GM21528 (cell line): ENCODE measurements around the gene SLC48A1.

Experiments
- ATAC-seq: cut with Tn5 transposase; IDR thresholded peaks from one replicate; pipeline ENCODE4 v1.9.1; 2021; ENCODE audit warnings: mild to moderate bottlenecking, moderate library complexity; ENCODE audit not compliant: unreplicated experiment, low FRiP score

SLC48A1 gene

GRCh38 chr12:47744005-47744651 lies 28.9 kb upstream of the SLC48A1 start:
- no peak for ATAC-seq

GRCh38 chr12:47744778-47745436 lies 28.1 kb upstream of the SLC48A1 start:
- ATAC-seq, result no peak

GRCh38 chr12:47745485-47746041 lies 27.5 kb upstream of the SLC48A1 start:
- ATAC-seq, result no peak

- no peak for ATAC-seq
These were observed 27.0 kb upstream of the SLC48A1 start for GRCh38 chr12:47746073-47746472.

GRCh38 chr12:47746523-47746922 lies 26.5 kb upstream of the SLC48A1 start:
- no peak for ATAC-seq

GRCh38 chr12:47747126-47747525 lies 25.9 kb upstream of the SLC48A1 start:
- ATAC-seq, result no peak

GRCh38 chr12:47747596-47748506 lies 25.2 kb upstream of the SLC48A1 start:
- no peak for ATAC-seq

GRCh38 chr12:47748507-47748828 lies 24.6 kb upstream of the SLC48A1 start:
- ATAC-seq, result no peak

GRCh38 chr12:47748899-47749298 lies 24.1 kb upstream of the SLC48A1 start:
- no peak for ATAC-seq

GRCh38 chr12:47750229-47750798 lies 22.7 kb upstream of the SLC48A1 start:
- no peak for ATAC-seq

- no peak for ATAC-seq
These were observed 22.0 kb upstream of the SLC48A1 start for GRCh38 chr12:47750916-47751470.

GRCh38 chr12:47751561-47751960 lies 21.5 kb upstream of the SLC48A1 start:
- no peak for ATAC-seq

- ATAC-seq, result no peak
These were observed 20.9 kb upstream of the SLC48A1 start for GRCh38 chr12:47752121-47752520.

- no peak for ATAC-seq
These were observed 20.5 kb upstream of the SLC48A1 start for GRCh38 chr12:47752552-47752951.

- no peak for ATAC-seq
These were observed 19.7 kb upstream of the SLC48A1 start for GRCh38 chr12:47753021-47754001.

- ATAC-seq, result no peak
These were observed 18.9 kb upstream of the SLC48A1 start for GRCh38 chr12:47754126-47754525.

- no peak for ATAC-seq
These were observed 18.2 kb upstream of the SLC48A1 start for GRCh38 chr12:47754881-47755280.

- peak; percentile 74 for ATAC-seq
These were observed 17.1 kb upstream of the SLC48A1 start for GRCh38 chr12:47755655-47756562.
